HepG2 (cell line): ENCODE results near the gene AXDND1. TPM values are rescaled to one million over a fixed set of nuclear protein-coding genes. Genes with fewer than 3 reads are reported as not detected.

Source experiments
- ATAC-seq: fragments of 200-7000 bp; cut with Tn5 transposase; 3 replicates; pipeline ENCODE4 v1.9.1; 2020; ENCODE audit warnings: mild to moderate bottlenecking, moderate library complexity
- BruUV-seq: library from RNA; stranded (reverse); fragments of 400-500 nt; replicated peaks from 2 replicates; lab custom pipeline; 2021; lab: Mats Ljungman, UMichigan
- CTCF ChIA-PET: fragments of 300-600 bp; formaldehyde crosslinking; extraction: SDS; loops from one replicate; lab custom pipeline; 2021; ENCODE audit warnings: low total read pairs, inconsistent platforms, low intra/inter-chr PET ratio; lab: Yijun Ruan, JAX
- POLR2A ChIA-PET: fragments of 350-600 bp; sonication (Branson Sonifier 250); formaldehyde crosslinking; loops from one replicate; lab custom pipeline; 2020; ENCODE audit warnings: antibody characterized with exemption, inconsistent platforms; lab: Yijun Ruan, JAX
- DNase-seq: peaks from one replicate; pipeline ENCODE4 v3.0.0-alpha.2; 2015; ENCODE audit warnings: low spot score
- FAIRE-seq: peaks from 3 replicates; lab custom pipeline; 2011; peaks lifted over from hg19 to GRCh38; lab: Jason Lieb, UNC
- H2AFZ ChIP-seq: one replicate; pipeline ENCODE4 v1.6.1; 2011; ENCODE audit warnings: low read length, inconsistent platforms
- H3K27ac ChIP-seq: fragments of 300-600 bp; 3 replicates; pipeline ENCODE4 v1.8.0; 2011; ENCODE audit warnings: mixed run types, mild to moderate bottlenecking, mixed read lengths, low read length, inconsistent platforms; ENCODE audit not compliant: insufficient read depth; ENCODE audit errors: extremely low read length
- H3K27me3 ChIP-seq, 2 experiments: fragments of 200-600 bp in 1 of 2; 2 replicates in 1 of 2; 3 replicates in 1 of 2; pipeline versions ENCODE4 v1.6.0 to v1.8.0; 2011; ENCODE audit warnings: low read length in 2 of 2, mild to moderate bottlenecking in 2 of 2, moderate library complexity in 2 of 2, inconsistent platforms in 1 of 2; ENCODE audit not compliant: insufficient read depth in 2 of 2, control insufficient read depth in 1 of 2
- H3K36me3 ChIP-seq, 2 experiments: fragments of 200-600 bp in 1 of 2; replicated peaks in 1 of 2; 2 replicates in 1 of 2; 3 replicates in 1 of 2; pipeline versions ENCODE4 v1.5.1 to v1.8.0; 2011; ENCODE audit warnings: low read length in 2 of 2, inconsistent platforms in 1 of 2; ENCODE audit not compliant: insufficient read depth in 2 of 2, control insufficient read depth in 1 of 2
- H3K4me1 ChIP-seq: 2 replicates; pipeline ENCODE4 v1.5.1; 2012; ENCODE audit warnings: low read length, inconsistent platforms; ENCODE audit not compliant: insufficient read depth
- H3K4me2 ChIP-seq: 2 replicates; pipeline ENCODE4 v1.6.0; 2011; ENCODE audit warnings: low read depth, low read length, inconsistent platforms
- H3K4me3 ChIP-seq, 3 experiments: fragments of 200-600 bp in 1 of 3; sonication (generic), shearing (Covaris generic) in 1 of 3; replicated peaks in 1 of 3; 2 replicates each; pipeline ENCODE4 v1.5.1; 2011 to 2016; ENCODE audit warnings: low read length in 3 of 3, inconsistent platforms in 2 of 3, low read depth in 2 of 3, mild to moderate bottlenecking in 2 of 3, control low read depth in 1 of 3, mixed read lengths in 1 of 3; ENCODE audit not compliant: insufficient read depth in 1 of 3
- H3K79me2 ChIP-seq: one replicate; pipeline ENCODE4 v1.6.1; 2011; ENCODE audit warnings: low read length, inconsistent platforms; ENCODE audit not compliant: insufficient read depth
- H3K9ac ChIP-seq: 2 replicates; pipeline ENCODE4 v1.6.0; 2011; ENCODE audit warnings: mild to moderate bottlenecking, low read depth, low read length, inconsistent platforms; ENCODE audit not compliant: insufficient read depth
- H3K9me3 ChIP-seq: 2 replicates; pipeline ENCODE4 v1.5.1; 2012; ENCODE audit warnings: mild to moderate bottlenecking, low read length
- H4K20me1 ChIP-seq: 2 replicates; pipeline ENCODE4 v1.6.0; 2011; ENCODE audit warnings: inconsistent platforms, mild to moderate bottlenecking, low read length, moderate library complexity; ENCODE audit not compliant: insufficient read depth
- CEBPB ChIP-seq: IDR thresholded peaks from 2 replicates; pipeline ENCODE4 v1.6.1; 2011; ENCODE audit warnings: low read depth, low read length, improper control_type of control experiment, borderline replicate concordance
- GABPA ChIP-seq, 2 experiments: IDR thresholded peaks; 2 replicates each; pipeline ENCODE4 v1.6.1; 2011 to 2016; ENCODE audit warnings: low read depth in 2 of 2, low read length in 1 of 2, missing biosample characterization in 1 of 2, missing genetic modification characterization in 1 of 2
- HCFC1 ChIP-seq: fragments of 150-350 bp; IDR thresholded peaks from 2 replicates; pipeline ENCODE4 v1.6.1; 2014; ENCODE audit warnings: low read depth, low read length
- HIVEP1 ChIP-seq: sonication (generic); formaldehyde crosslinking; IDR thresholded peaks from 2 replicates; pipeline ENCODE4 v1.4.0; 2020; ENCODE audit warnings: mild to moderate bottlenecking, missing genetic modification reagents
- NFKBIZ ChIP-seq: IDR thresholded peaks from 2 replicates; pipeline ENCODE4 v1.6.1; 2018; ENCODE audit warnings: missing genetic modification reagents, missing compliant biosample characterization
- PHF8 ChIP-seq: sonication (generic); formaldehyde crosslinking; IDR thresholded peaks from 2 replicates; pipeline ENCODE4 v1.5.0; 2020; ENCODE audit warnings: missing genetic modification reagents
- PLRG1 ChIP-seq: fragments of 450-650 bp; conservative IDR thresholded peaks from 2 replicates; pipeline ENCODE4 v1.6.1; 2016
- SRSF9 ChIP-seq: fragments of 200-400 bp; formaldehyde crosslinking; IDR thresholded peaks from 2 replicates; pipeline ENCODE4 v1.6.1; 2018; ENCODE audit warnings: borderline replicate concordance, mild to moderate bottlenecking, low read depth, low read length; ENCODE audit not compliant: insufficient read depth, poor library complexity, severe bottlenecking
- TCF7 ChIP-seq: sonication (generic); IDR thresholded peaks from 2 replicates; pipeline ENCODE4 v1.6.1; 2016; ENCODE audit warnings: antibody characterized with exemption, low read depth
- TOPORS ChIP-seq: sonication (generic); formaldehyde crosslinking; IDR thresholded peaks from 2 replicates; pipeline ENCODE4 v1.8.0; 2023; ENCODE audit warnings: mild to moderate bottlenecking, missing genetic modification reagents
- ZC3H4 ChIP-seq: sonication (generic); formaldehyde crosslinking; IDR thresholded peaks from 2 replicates; pipeline ENCODE4 v1.4.0; 2020; ENCODE audit warnings: missing genetic modification reagents, borderline replicate concordance
- ZFY ChIP-seq: sonication (generic); formaldehyde crosslinking; IDR thresholded peaks from 2 replicates; pipeline ENCODE4 v1.4.0; 2020; ENCODE audit warnings: missing genetic modification reagents
- ZNF225 ChIP-seq: sonication (generic); formaldehyde crosslinking; IDR thresholded peaks from 2 replicates; pipeline ENCODE4 v1.4.0; 2020; ENCODE audit warnings: mild to moderate bottlenecking, missing genetic modification reagents
- ZNF317 ChIP-seq: sonication (generic); formaldehyde crosslinking; IDR thresholded peaks from 2 replicates; pipeline ENCODE4 v1.5.0; 2020; ENCODE audit warnings: mild to moderate bottlenecking, missing genetic modification reagents
- ZNF563 ChIP-seq: sonication (generic); formaldehyde crosslinking; IDR thresholded peaks from 2 replicates; pipeline ENCODE4 v1.8.0; 2022; ENCODE audit warnings: mild to moderate bottlenecking, moderate library complexity, missing genetic modification reagents
- ZNF660 ChIP-seq: sonication (generic); formaldehyde crosslinking; IDR thresholded peaks from 2 replicates; pipeline ENCODE4 v1.5.1; 2020; ENCODE audit warnings: mild to moderate bottlenecking, low read depth, missing genetic modification reagents, borderline replicate concordance
- ZSCAN9 ChIP-seq: IDR thresholded peaks from 2 replicates; pipeline ENCODE4 v1.6.1; 2016; ENCODE audit warnings: borderline replicate concordance
- WGBS: methylation state at CpG from one replicate; pipeline ENCODE4 v1.1.6; 2017; ENCODE audit warnings: low lambda C conversion rate; 5-methylcytosine and 5-hydroxymethylcytosine counted together
- in situ Hi-C: cut with HindIII; loops from 2 replicates; pipeline ENCODE4 v1.10.0; 2017; ENCODE audit warnings: low pct_unique_long_range_greater_than_20kb; ENCODE audit not compliant: extremely low pct_ligation_motif_present
- intact Hi-C: fragments of 100-400 bp; cut with micrococcal nuclease; formaldehyde crosslinking; loops from one replicate; pipeline ENCODE4 v1.10.0; 2022; ENCODE audit not compliant: unreplicated experiment
- polyA plus RNA-seq, 8 experiments: library from polyadenylated mRNA; depleted of rRNA in 3 of 8; stranded (reverse) in 7 of 8; unstranded in 1 of 8; fragments of >200 nt; fragmentation: Illumina TruSeq in 4 of 8; extraction: Trizol in 4 of 8; gene quantifications; 2 replicates each; pipeline versions ENCODE4 v1.2.1 to v1.2.3, GENCODE V29; 2011 to 2016; ENCODE audit warnings: low read depth in 4 of 8, missing spikeins in 1 of 8, mixed read lengths in 1 of 8; ENCODE audit not compliant: insufficient read depth in 1 of 8
- total RNA-seq, 5 experiments: library from RNA; depleted of rRNA; stranded (reverse); fragments of >200 nt; fragmentation: Illumina TruSeq; extraction: Trizol; gene quantifications; 2 replicates each; pipeline ENCODE4 v1.2.3, GENCODE V29; 2016; ENCODE audit warnings: low read depth in 1 of 5

AXDND1 gene
- total and polyA plus RNA-seq, 2 of the 13 experiments (the other 11 are each of a cell fraction or from before 2014, with no cell fraction given), result 0.15 to 0.40 TPM

DNA sequence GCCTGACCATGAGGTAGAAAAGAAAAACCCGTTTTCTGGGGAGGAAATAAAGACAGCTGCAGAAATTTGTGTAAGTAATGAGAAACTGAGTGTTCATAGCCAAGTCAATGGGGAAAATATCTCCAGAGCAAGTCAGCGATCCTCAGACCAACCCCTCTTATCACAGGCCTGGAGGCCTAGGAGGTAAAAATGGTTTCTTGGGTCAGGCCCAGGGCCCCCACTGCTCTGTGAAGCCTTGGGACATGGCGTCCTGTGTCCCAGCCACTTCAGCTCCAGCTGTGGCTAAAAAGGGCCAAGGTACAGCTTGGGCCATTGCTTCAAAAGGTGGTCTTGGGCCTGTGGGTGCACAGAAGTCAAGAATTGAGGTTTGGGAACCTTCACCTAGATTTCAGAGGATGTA, 108.9 kb downstream of the AXDND1 start:
- H3K9me3 ChIP-seq, result peaks cover 45% of the 10 kb centered on the region
- H3K27me3 ChIP-seq, result no peaks in the 10 kb centered on the region
- WGBS, result 0% methylated on average over 3 of the region's 3 CpGs
- no peaks in the 10 kb centered on the region for H3K79me2 ChIP-seq
- no peaks in the 10 kb centered on the region for H3K4me1 ChIP-seq
- no peaks in the 10 kb centered on the region for H3K36me3 ChIP-seq
- CTCF ChIA-PET, result no interaction called here
- POLR2A ChIA-PET, result no interaction called here
- H2AFZ ChIP-seq, result no peak overlapping the region
- TF ChIP-seq TCF7 (no peak), TOPORS (CRISPR knock-in tag) (no peak), ZNF225 (CRISPR knock-in tag) (no peak), PLRG1 (no peak), CEBPB (no peak), HCFC1 (no peak), ZNF660 (no peak), HIVEP1 (CRISPR knock-in tag) (no peak), GABPA (IDR thresholded peaks at IDR 0.05; ENCODE audit: low read depth, low read length) (no peak), GABPA (CRISPR knock-in tag; IDR thresholded peaks at IDR 0.05; ENCODE audit: low read depth) (no peak), ZC3H4 (CRISPR knock-in tag) (no peak), NFKBIZ (CRISPR knock-in tag) (no peak)
- H4K20me1 ChIP-seq, result no peaks in the 10 kb centered on the region
- FAIRE-seq (no peak), ATAC-seq (no peak), DNase-seq (no peak)
- H3K4me2 ChIP-seq, result no peak overlapping the region
- H3K4me3 ChIP-seq, result no peak overlapping the region
- H3K9ac ChIP-seq, result no peak overlapping the region
- intact Hi-C loops (no loop called here), in situ Hi-C loops (no loop called here)
- H3K27ac ChIP-seq, result no peak overlapping the region
- BruUV-seq, result no TSS peak

DNA sequence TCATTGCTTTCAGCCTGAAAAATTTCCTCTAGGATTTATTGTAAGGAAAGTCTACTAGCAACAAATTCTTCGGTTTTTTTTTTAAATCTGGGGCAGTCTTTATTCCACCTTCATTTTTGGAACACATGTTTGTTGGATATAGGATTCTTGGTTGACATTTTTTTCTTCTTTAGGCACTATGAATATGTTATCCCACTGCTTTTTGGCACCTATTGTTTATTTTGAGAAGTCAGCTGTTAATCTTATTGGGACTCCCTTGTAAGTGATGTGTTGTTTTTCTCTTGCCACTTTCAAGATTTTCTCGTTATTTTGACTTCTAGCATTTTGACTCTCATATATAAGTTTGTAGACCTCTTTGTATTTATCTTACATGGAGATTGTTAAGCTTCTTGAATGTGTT, 110.7 kb downstream of the AXDND1 start:
- Histone ChIP-seq H2AFZ (no peak overlapping the region), H3K4me2 (no peak overlapping the region), H3K4me1 (no peaks in the 10 kb centered on the region), H3K9me3 (peaks cover 45% of the 10 kb centered on the region), H3K27me3 (no peaks in the 10 kb centered on the region), H3K27ac (no peak overlapping the region), H3K9ac (no peak overlapping the region), H3K36me3 (no peaks in the 10 kb centered on the region), H3K79me2 (no peaks in the 10 kb centered on the region), H3K4me3 (no peak overlapping the region), H4K20me1 (no peaks in the 10 kb centered on the region)
- DNase-seq, result no peak
- CTCF ChIA-PET, result no interaction called here
- POLR2A ChIA-PET, result no interaction called here
- in situ Hi-C loops (no loop called here), intact Hi-C loops (no loop called here)
- 5% methylated on average over 2 of the region's 2 CpGs for WGBS
- FAIRE-seq, result no peak
- no TSS peak for BruUV-seq
- TF ChIP-seq ZNF563 (CRISPR knock-in tag) (no peak), ZSCAN9 (CRISPR knock-in tag) (no peak), SRSF9 (no peak), PHF8 (CRISPR knock-in tag) (no peak), ZNF317 (CRISPR knock-in tag) (peak; percentile 97), ZFY (no peak)
- no peak for ATAC-seq
